WTC11 (cell line): ENCODE results near the gene GNAO1.

Experiments used
- CBFB ChIP-seq: sonication (generic); formaldehyde crosslinking; IDR thresholded peaks from 2 replicates; pipeline ENCODE4 v1.8.1; 2022; ENCODE audit warnings: mild to moderate bottlenecking, low read depth, missing genetic modification reagents
- CTCF ChIP-seq: fragments of 200-600 bp; IDR thresholded peaks from 2 replicates; pipeline ENCODE4 v1.8.0; 2022; ENCODE audit warnings: antibody characterized with exemption
- NFYB ChIP-seq: sonication (generic); formaldehyde crosslinking; conservative IDR thresholded peaks from 2 replicates; pipeline ENCODE4 v1.8.0; 2022; ENCODE audit warnings: low read depth, missing genetic modification reagents
- STAT6 ChIP-seq: sonication (generic); formaldehyde crosslinking; conservative IDR thresholded peaks from 2 replicates; pipeline ENCODE4 v1.8.1; 2023; ENCODE audit warnings: mild to moderate bottlenecking, low read depth, missing genetic modification reagents, moderate library complexity
- TEAD4 ChIP-seq: sonication (generic); formaldehyde crosslinking; IDR thresholded peaks from 2 replicates; pipeline ENCODE4 v1.8.0; 2022; ENCODE audit warnings: mild to moderate bottlenecking, missing genetic modification reagents
- ZBTB43 ChIP-seq: sonication (generic); formaldehyde crosslinking; IDR thresholded peaks from 2 replicates; pipeline ENCODE4 v1.8.1; 2023; ENCODE audit warnings: mild to moderate bottlenecking, missing genetic modification reagents

GRCh38 chr16:56206951-56207350, 15.7 kb downstream of the GNAO1 start:
- TF ChIP-seq CTCF = no peak
- no peak for TF ChIP-seq CBFB
- no peak for TF ChIP-seq STAT6 (CRISPR knock-in tag)
- no peak for TF ChIP-seq TEAD4 (CRISPR knock-in tag)
- no peak for TF ChIP-seq ZBTB43 (CRISPR knock-in tag)
- TF ChIP-seq NFYB (CRISPR knock-in tag) = no peak
